HEK293 (cell line): ENCODE measurements around the gene PIGZ.

ENCODE experiments used
- CTCF ChIA-PET: fragments of 350-600 bp; formaldehyde crosslinking; extraction: SDS; loops from one replicate; lab custom pipeline; 2021; ENCODE audit warnings: antibody characterized with exemption; lab: Yijun Ruan, JAX
- POLR2A ChIA-PET: fragments of 300-600 bp; formaldehyde crosslinking; extraction: SDS; loops from one replicate; lab custom pipeline; 2020; ENCODE audit warnings: antibody characterized with exemption, inconsistent platforms; lab: Yijun Ruan, JAX
- H3K27ac ChIP-seq: fragments of 200-500 bp; sonication (Bioruptor generic); 2 replicates; pipeline ENCODE4 v1.5.1; 2014; ENCODE audit warnings: low read depth, low read length, control low read depth, inconsistent platforms; ENCODE audit errors: extremely low read depth
- H3K36me3 ChIP-seq, 2 experiments: fragments of 200-500 bp in 1 of 2; sonication (Bioruptor generic) in 1 of 2; 1 replicate in 1 of 2; 2 replicates in 1 of 2; pipeline ENCODE4 v1.5.1; 2014 to 2017; ENCODE audit warnings: inconsistent platforms in 2 of 2, low read length in 2 of 2; ENCODE audit not compliant: control insufficient read depth in 2 of 2, insufficient read depth in 1 of 2
- H3K4me1 ChIP-seq: fragments of 200-500 bp; sonication (Bioruptor generic); 2 replicates; pipeline ENCODE4 v1.5.1; 2014; ENCODE audit warnings: mild to moderate bottlenecking, low read length, inconsistent platforms; ENCODE audit not compliant: control insufficient read depth, insufficient read depth
- H3K4me3 ChIP-seq: 2 replicates; pipeline ENCODE4 v1.5.1; 2011; ENCODE audit warnings: low read depth, mild to moderate bottlenecking, control low read depth, low read length, moderate library complexity
- H3K9me3 ChIP-seq: fragments of 200-500 bp; sonication (Bioruptor generic); 2 replicates; pipeline ENCODE4 v1.5.1; 2014; ENCODE audit warnings: low read depth, low read length, inconsistent platforms; ENCODE audit not compliant: control insufficient read depth, insufficient read depth
- PRDM1 ChIP-seq: fragments of 450-650 bp; formaldehyde crosslinking; IDR thresholded peaks from 2 replicates; pipeline ENCODE4; 2016; ENCODE audit warnings: missing biosample characterization, missing genetic modification characterization
- YY1 ChIP-seq: fragments of 450-650 bp; formaldehyde crosslinking; IDR thresholded peaks from 2 replicates; pipeline ENCODE4 v1.5.1; 2018; ENCODE audit warnings: missing biosample characterization, missing genetic modification characterization
- YY2 ChIP-seq: fragments of 450-650 bp; formaldehyde crosslinking; IDR thresholded peaks from 2 replicates; pipeline ENCODE4 v1.5.1; 2016; ENCODE audit warnings: missing biosample characterization, missing genetic modification characterization
- ZNF140 ChIP-seq: fragments of 450-650 bp; formaldehyde crosslinking; IDR thresholded peaks from 2 replicates; pipeline ENCODE4 v1.5.1; 2016; ENCODE audit warnings: missing biosample characterization, missing genetic modification characterization
- ZNF146 ChIP-seq: fragments of 450-650 bp; formaldehyde crosslinking; IDR thresholded peaks from 2 replicates; pipeline ENCODE4 v1.5.1; 2016; ENCODE audit warnings: missing biosample characterization, missing genetic modification characterization
- ZNF2 ChIP-seq: fragments of 450-650 bp; formaldehyde crosslinking; IDR thresholded peaks from 2 replicates; pipeline ENCODE4 v1.5.1; 2016; ENCODE audit warnings: missing biosample characterization, missing genetic modification characterization
- ZNF335 ChIP-seq: fragments of 450-650 bp; formaldehyde crosslinking; conservative IDR thresholded peaks from 2 replicates; pipeline ENCODE4 v1.5.1; 2016; ENCODE audit warnings: missing biosample characterization, missing genetic modification characterization
- ZNF37A ChIP-seq: fragments of 450-650 bp; IDR thresholded peaks from 2 replicates; pipeline ENCODE4 v1.5.1; 2018; ENCODE audit warnings: missing biosample characterization, missing genetic modification characterization
- ZNF626 ChIP-seq: fragments of 450-650 bp; sonication (Bioruptor Pico); formaldehyde crosslinking; IDR thresholded peaks from 2 replicates; pipeline ENCODE4 v1.5.1; 2018; ENCODE audit warnings: missing biosample characterization, missing genetic modification characterization, inconsistent platforms
- ZNF664 ChIP-seq: fragments of 450-650 bp; formaldehyde crosslinking; IDR thresholded peaks from 2 replicates; pipeline ENCODE4 v1.5.1; 2016; ENCODE audit warnings: missing biosample characterization, missing genetic modification characterization
- TF ChIP-seq, protein P1 (sequence below): fragments of 450-650 bp; formaldehyde crosslinking; IDR thresholded peaks from 2 replicates; pipeline ENCODE4 v1.5.1; 2016; ENCODE audit warnings: missing biosample characterization, missing genetic modification characterization
- TF ChIP-seq, protein P2 (sequence below): fragments of 450-650 bp; formaldehyde crosslinking; IDR thresholded peaks from 2 replicates; pipeline ENCODE4 v1.5.1; 2017; ENCODE audit warnings: missing biosample characterization, missing genetic modification characterization
- TF ChIP-seq, protein P3 (sequence below): fragments of 450-650 bp; formaldehyde crosslinking; IDR thresholded peaks from 2 replicates; pipeline ENCODE4 v1.5.1; 2016; ENCODE audit warnings: missing biosample characterization, missing genetic modification characterization
- TF ChIP-seq, protein P4 (sequence below): fragments of 450-650 bp; formaldehyde crosslinking; IDR thresholded peaks from 2 replicates; pipeline ENCODE4 v1.5.1; 2016; ENCODE audit warnings: missing biosample characterization, missing genetic modification characterization

The PIGZ gene

DNA sequence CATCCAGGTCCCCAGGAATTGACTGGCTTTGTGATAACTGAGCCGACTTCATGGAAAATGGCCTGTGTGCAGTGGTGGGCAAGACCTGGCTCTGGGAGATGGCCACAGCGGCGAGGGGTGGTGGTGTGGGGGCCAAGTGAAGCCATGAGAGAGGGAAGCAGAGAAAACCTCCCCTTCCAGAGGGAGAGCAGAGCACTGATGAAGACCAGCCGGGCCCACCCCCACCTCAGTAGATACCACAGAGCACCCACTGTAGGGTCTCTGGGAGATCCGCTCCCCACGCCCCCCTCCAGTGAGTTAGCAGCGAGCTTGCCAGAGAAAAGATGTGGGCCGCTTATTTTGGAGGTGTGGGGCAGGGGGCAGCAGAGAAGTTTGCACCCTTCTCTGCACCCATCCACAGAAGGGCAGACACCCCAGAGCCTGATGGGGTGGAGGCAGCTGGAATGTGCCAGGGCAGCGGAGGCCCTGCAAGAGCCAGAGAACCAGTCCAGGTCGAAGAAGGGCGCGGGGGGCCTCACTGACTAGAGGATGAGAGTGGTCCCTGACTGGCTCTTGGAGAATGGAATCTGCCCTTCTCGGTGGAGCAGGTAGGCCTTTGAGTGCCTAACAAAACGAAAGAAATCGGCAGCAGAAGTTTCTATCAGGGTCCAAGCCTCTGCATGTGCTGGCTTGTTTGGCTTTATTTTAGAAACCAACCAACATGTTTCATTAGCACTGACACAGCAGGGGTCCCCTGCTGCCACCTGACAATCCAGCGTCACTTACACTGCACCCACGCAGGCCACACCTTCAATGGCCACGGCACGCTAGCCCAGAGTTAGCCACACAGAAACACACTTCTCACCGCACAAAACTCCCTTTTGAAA lies 32.7 kb upstream of the PIGZ start:
- H3K4me3 ChIP-seq = no peak overlapping the region
- TF ChIP-seq, protein P1, sequence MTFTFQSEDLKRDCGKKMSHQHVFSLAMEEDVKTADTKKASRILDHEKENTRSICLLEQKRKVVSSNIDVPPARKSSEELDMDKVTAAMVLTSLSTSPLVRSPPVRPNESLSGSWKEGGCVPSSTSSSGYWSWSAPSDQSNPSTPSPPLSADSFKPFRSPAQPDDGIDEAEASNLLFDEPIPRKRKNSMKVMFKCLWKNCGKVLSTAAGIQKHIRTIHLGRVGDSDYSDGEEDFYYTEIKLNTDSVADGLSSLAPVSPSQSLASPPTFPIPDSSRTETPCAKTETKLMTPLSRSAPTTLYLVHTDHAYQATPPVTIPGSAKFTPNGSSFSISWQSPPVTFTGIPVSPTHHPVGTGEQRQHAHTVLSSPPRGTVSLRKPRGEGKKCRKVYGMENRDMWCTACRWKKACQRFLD (tag by site-specific recombination) = no peak
- TF ChIP-seq ZNF335 (no peak), YY2 (tag by site-specific recombination) (no peak), ZNF37A (tag by site-specific recombination) (no peak), YY1 (tag by site-specific recombination) (no peak), ZNF626 (tag by site-specific recombination) (no peak), ZNF2 (tag by site-specific recombination) (no peak)
- TF ChIP-seq, protein P2, sequence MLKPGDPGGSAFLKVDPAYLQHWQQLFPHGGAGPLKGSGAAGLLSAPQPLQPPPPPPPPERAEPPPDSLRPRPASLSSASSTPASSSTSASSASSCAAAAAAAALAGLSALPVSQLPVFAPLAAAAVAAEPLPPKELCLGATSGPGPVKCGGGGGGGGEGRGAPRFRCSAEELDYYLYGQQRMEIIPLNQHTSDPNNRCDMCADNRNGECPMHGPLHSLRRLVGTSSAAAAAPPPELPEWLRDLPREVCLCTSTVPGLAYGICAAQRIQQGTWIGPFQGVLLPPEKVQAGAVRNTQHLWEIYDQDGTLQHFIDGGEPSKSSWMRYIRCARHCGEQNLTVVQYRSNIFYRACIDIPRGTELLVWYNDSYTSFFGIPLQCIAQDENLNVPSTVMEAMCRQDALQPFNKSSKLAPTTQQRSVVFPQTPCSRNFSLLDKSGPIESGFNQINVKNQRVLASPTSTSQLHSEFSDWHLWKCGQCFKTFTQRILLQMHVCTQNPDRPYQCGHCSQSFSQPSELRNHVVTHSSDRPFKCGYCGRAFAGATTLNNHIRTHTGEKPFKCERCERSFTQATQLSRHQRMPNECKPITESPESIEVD (tag by site-specific recombination) = no peak
- TF ChIP-seq, protein P3, sequence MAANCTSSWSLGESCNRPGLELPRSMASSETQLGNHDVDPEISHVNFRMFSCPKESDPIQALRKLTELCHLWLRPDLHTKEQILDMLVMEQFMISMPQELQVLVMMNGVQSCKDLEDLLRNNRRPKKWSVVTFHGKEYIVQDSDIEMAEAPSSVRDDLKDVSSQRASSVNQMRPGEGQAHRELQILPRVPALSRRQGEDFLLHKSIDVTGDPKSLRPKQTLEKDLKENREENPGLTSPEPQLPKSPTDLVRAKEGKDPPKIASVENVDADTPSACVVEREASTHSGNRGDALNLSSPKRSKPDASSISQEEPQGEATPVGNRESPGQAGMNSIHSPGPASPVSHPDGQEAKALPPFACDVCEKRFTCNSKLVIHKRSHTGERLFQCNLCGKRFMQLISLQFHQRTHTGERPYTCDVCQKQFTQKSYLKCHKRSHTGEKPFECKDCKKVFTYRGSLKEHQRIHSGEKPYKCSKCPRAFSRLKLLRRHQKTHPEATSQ (tag by site-specific recombination) = no peak
- TF ChIP-seq, protein P4, sequence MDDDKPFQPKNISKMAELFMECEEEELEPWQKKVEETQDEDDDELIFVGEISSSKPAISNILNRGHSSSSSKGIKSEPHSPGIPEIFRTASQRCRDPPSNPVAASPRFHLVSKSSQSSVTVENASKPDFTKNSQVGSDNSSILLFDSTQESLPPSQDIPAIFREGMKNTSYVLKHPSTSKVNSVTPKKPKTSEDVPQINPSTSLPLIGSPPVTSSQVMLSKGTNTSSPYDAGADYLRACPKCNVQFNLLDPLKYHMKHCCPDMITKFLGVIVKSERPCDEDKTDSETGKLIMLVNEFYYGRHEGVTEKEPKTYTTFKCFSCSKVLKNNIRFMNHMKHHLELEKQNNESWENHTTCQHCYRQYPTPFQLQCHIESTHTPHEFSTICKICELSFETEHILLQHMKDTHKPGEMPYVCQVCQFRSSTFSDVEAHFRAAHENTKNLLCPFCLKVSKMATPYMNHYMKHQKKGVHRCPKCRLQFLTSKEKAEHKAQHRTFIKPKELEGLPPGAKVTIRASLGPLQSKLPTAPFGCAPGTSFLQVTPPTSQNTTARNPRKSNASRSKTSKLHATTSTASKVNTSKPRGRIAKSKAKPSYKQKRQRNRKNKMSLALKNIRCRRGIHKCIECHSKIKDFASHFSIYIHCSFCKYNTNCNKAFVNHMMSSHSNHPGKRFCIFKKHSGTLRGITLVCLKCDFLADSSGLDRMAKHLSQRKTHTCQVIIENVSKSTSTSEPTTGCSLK (tag by site-specific recombination) = no peak
- POLR2A ChIA-PET = no interaction called here

DNA sequence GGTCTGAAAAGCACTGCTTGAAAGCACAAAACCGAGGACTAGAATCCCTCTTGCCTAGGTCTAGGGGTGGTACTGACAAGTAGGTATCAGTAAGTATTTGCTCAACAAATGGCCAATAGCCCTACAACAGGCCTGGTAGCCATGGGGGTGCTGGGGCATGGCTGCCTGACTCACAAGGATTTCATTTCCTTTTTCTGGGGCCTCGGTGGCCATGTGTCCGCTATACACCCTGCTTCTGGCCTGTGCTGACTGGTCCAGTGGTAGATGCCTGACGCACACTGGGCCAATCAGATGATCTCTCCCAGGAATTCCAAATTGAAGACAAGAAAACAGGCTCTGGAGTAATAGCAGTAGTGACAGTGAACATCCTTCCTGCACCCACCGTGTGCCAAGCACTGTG lies 31.6 kb upstream of the PIGZ start:
- CTCF ChIA-PET = no interaction called here
- Histone ChIP-seq H3K9me3 (no peaks in the 10 kb centered on the region), H3K36me3 (peaks cover 0 to 12% of the 10 kb centered on the region in 2 experiments; a peak in 1 of 3 replicates), H3K4me1 (no peaks in the 10 kb centered on the region; the same call in 1 of the 2 replicates), H3K27ac (no peak overlapping the region), H3K4me3 (no peak overlapping the region)
- TF ChIP-seq ZNF664 (tag by site-specific recombination) (peak; percentile 50; the same call in 1 of the 2 replicates), PRDM1 (tag by site-specific recombination) (no peak), ZNF146 (tag by site-specific recombination) (no peak), ZNF140 (tag by site-specific recombination) (no peak)
- POLR2A ChIA-PET = no interaction called here

More for the DNA sequence above, 32.7 kb upstream of the PIGZ start:
- CTCF ChIA-PET = no interaction called here
- no peaks in the 10 kb centered on the region for H3K9me3 ChIP-seq
- no peaks in the 10 kb centered on the region; the same call in 1 of the 2 replicates for H3K4me1 ChIP-seq
- peaks cover 0 to 15% of the 10 kb centered on the region in 2 experiments; a peak in 1 of 3 replicates for H3K36me3 ChIP-seq
- H3K27ac ChIP-seq = no peak overlapping the region
